CD14-positive monocyte (primary cell): ENCODE results near the gene NXPH2. TPM values are rescaled to one million over a fixed set of nuclear protein-coding genes. Genes with fewer than 3 reads are reported as not detected.

Experiments
- DNase-seq, 3 donors: peaks; one replicate each; pipeline ENCODE4 v3.0.0-alpha.2; 2011 to 2022
- H2AFZ ChIP-seq: 2 replicates; pipeline ENCODE4 v1.6.0; 2012; ENCODE audit warnings: mild to moderate bottlenecking, low read depth, low read length, inconsistent platforms; ENCODE audit not compliant: insufficient read depth, poor library complexity, severe bottlenecking
- H3K27ac ChIP-seq, 2 donors: 1 replicate in 1 of 2; 2 replicates in 1 of 2; pipeline ENCODE4 v1.5.1; 2012 to 2013; ENCODE audit warnings: low read length in 2 of 2, control low read depth in 1 of 2, inconsistent platforms in 1 of 2, low read depth in 1 of 2, mild to moderate bottlenecking in 1 of 2
- H3K27me3 ChIP-seq, 2 donors: one replicate each; pipeline versions ENCODE4 v1.6.0 to v1.6.1; 2011 to 2013; ENCODE audit warnings: low read length in 2 of 2; ENCODE audit not compliant: control insufficient read depth in 2 of 2, insufficient read depth in 2 of 2
- H3K36me3 ChIP-seq, 2 donors: replicated peaks in 1 of 2; 1 replicate in 1 of 2; 2 replicates in 1 of 2; pipeline versions ENCODE4 v1.5.1 to v1.6.1; 2012 to 2013; ENCODE audit warnings: low read length in 2 of 2, control low read depth in 1 of 2, inconsistent platforms in 1 of 2, mild to moderate bottlenecking in 1 of 2; ENCODE audit not compliant: insufficient read depth in 2 of 2, control insufficient read depth in 1 of 2
- H3K4me1 ChIP-seq, 2 donors: 1 replicate in 1 of 2; 2 replicates in 1 of 2; pipeline versions ENCODE4 v1.5.1 to v1.6.1; 2012 to 2013; ENCODE audit warnings: low read length in 2 of 2, control low read depth in 1 of 2, inconsistent platforms in 1 of 2, mild to moderate bottlenecking in 1 of 2, moderate library complexity in 1 of 2; ENCODE audit not compliant: insufficient read depth in 2 of 2, control insufficient read depth in 1 of 2
- H3K4me2 ChIP-seq: replicated peaks from 2 replicates; pipeline ENCODE3; 2012; ENCODE audit warnings: low read length, moderate library complexity, mild to moderate bottlenecking; ENCODE audit not compliant: poor library complexity, severe bottlenecking; ENCODE audit errors: extremely low read depth
- H3K4me3 ChIP-seq, 3 experiments: fragments of 200-600 bp in 1 of 3; sonication (generic) in 1 of 3; replicated peaks in 1 of 3; 1 replicate in 2 of 3; 2 replicates in 1 of 3; pipeline ENCODE4 v1.5.1; 2011 to 2013; ENCODE audit warnings: low read length in 3 of 3, mild to moderate bottlenecking in 3 of 3, control low read depth in 2 of 3, low read depth in 2 of 3, inconsistent platforms in 1 of 3, moderate library complexity in 1 of 3
- H3K79me2 ChIP-seq: 2 replicates; pipeline ENCODE4 v1.6.0; 2012; ENCODE audit warnings: mild to moderate bottlenecking, control low read depth, inconsistent platforms, low read length, moderate library complexity; ENCODE audit not compliant: insufficient read depth
- H3K9ac ChIP-seq: 2 replicates; pipeline ENCODE4 v1.6.0; 2017; ENCODE audit warnings: low read length, mild to moderate bottlenecking; ENCODE audit not compliant: insufficient read depth, poor library complexity, severe bottlenecking
- H3K9me3 ChIP-seq, 2 donors: replicated peaks in 1 of 2; 1 replicate in 1 of 2; 2 replicates in 1 of 2; pipeline versions ENCODE4 v1.5.1 to v1.6.1; 2012 to 2013; ENCODE audit warnings: low read length in 2 of 2, control low read depth in 1 of 2; ENCODE audit not compliant: control insufficient read depth in 1 of 2, insufficient read depth in 1 of 2
- H4K20me1 ChIP-seq: 2 replicates; pipeline ENCODE4 v1.6.0; 2012; ENCODE audit warnings: mild to moderate bottlenecking, low read length, control low read depth, moderate library complexity; ENCODE audit not compliant: insufficient read depth
- H3K27ac Mint-ChIP-seq, 7 donors: one replicate each; pipeline ENCODE4 v1.8.0; 2020; ENCODE audit warnings: mild to moderate bottlenecking in 7 of 7, mixed read lengths in 7 of 7, moderate library complexity in 6 of 7, inconsistent platforms in 2 of 7
- H3K27me3 Mint-ChIP-seq, 3 donors: one replicate each; pipeline ENCODE4 v1.8.0; 2021 to 2022; ENCODE audit warnings: low read depth in 3 of 3, mild to moderate bottlenecking in 3 of 3, mixed read lengths in 3 of 3, moderate library complexity in 3 of 3, inconsistent platforms in 1 of 3
- H3K36me3 Mint-ChIP-seq, 2 donors: one replicate each; pipeline ENCODE4 v1.8.0; 2020; ENCODE audit warnings: mixed read lengths in 2 of 2, inconsistent platforms in 1 of 2, mild to moderate bottlenecking in 1 of 2
- H3K4me1 Mint-ChIP-seq: one replicate; pipeline ENCODE4 v1.8.0; 2020; ENCODE audit warnings: mild to moderate bottlenecking, mixed read lengths
- H3K4me3 Mint-ChIP-seq, 2 donors: one replicate each; pipeline ENCODE4 v1.8.0; 2020; ENCODE audit warnings: mild to moderate bottlenecking in 2 of 2, mixed read lengths in 2 of 2, moderate library complexity in 1 of 2
- H3K9me3 Mint-ChIP-seq, 7 donors: one replicate each; pipeline ENCODE4 v1.8.0; 2020 to 2022; ENCODE audit warnings: mixed read lengths in 7 of 7, mild to moderate bottlenecking in 6 of 7, moderate library complexity in 6 of 7, inconsistent platforms in 2 of 7
- WGBS: methylation state at CpG from one replicate; pipeline ENCODE4 v1.1.5; 2013; ENCODE audit warnings: missing lambda C conversion rate; ENCODE audit not compliant: insufficient coverage; 5-methylcytosine and 5-hydroxymethylcytosine counted together
- intact Hi-C, 2 donors: fragments of 100-400 bp; cut with micrococcal nuclease; formaldehyde crosslinking; loops; one replicate each; pipeline versions ENCODE4 v1.15.0 to v1.15.1; 2023
- polyA plus RNA-seq, 3 donors: library from polyadenylated mRNA; depleted of rRNA in 1 of 3; unstranded in 2 of 3; stranded (reverse) in 1 of 3; fragments of 300-500 nt in 2 of 3; fragments of >200 nt in 1 of 3; fragmentation: Illumina TruSeq in 2 of 3; gene quantifications; 1 replicate in 2 of 3; 2 replicates in 1 of 3; pipeline ENCODE4 v1.2.3, GENCODE V29; 2012 to 2021
- TF ChIP-seq, protein P1 (sequence below): fragments of 200-600 bp; IDR thresholded peaks from one replicate; pipeline ENCODE4 v1.8.0; 2022; ENCODE audit warnings: antibody characterized with exemption, mild to moderate bottlenecking

Gene NXPH2
- polyA plus RNA-seq, 3 donors: not detected

DNA sequence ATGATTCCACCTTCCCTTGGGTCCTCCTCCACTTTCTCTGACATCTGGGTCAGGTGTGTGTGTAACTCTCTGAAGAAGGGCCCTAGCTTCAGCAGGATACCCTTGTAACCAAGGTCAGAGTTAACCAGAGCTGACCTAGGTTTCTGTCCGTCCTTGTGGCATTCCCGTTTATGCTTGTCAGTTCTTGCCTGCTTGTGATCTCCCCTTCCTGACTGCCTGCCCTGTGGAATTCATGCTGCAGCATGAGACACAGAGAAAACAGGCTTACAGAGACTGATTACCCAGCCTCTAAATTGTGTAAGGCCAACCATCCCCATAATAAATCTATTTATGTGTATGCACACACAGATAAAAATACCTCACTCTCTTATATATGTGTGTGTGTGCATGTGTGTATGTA is 22.8 kb downstream of the NXPH2 start:
- Histone ChIP-seq H4K20me1 (no peaks in the 10 kb centered on the region), H3K36me3 (no peaks in the 10 kb centered on the region), H3K4me1 (no peaks in the 10 kb centered on the region), H2AFZ (no peak overlapping the region), H3K4me3 (no peak overlapping the region), H3K27me3 (no peaks in the 10 kb centered on the region), H3K27ac (no peak overlapping the region), H3K9ac (no peak overlapping the region), H3K4me2 (no peak overlapping the region), H3K79me2 (no peaks in the 10 kb centered on the region), H3K9me3 (no peaks in the 10 kb centered on the region)
- WGBS: 85% methylated on average over 2 of the region's 2 CpGs
- peaks cover 0 to 2% (median 0%) of the 10 kb centered on the region in 3 donors for H3K27me3 Mint-ChIP-seq
- H3K27ac Mint-ChIP-seq: no peak overlapping the region
- no peaks in the 10 kb centered on the region for H3K36me3 Mint-ChIP-seq
- no peaks in the 10 kb centered on the region for H3K4me1 Mint-ChIP-seq
- TF ChIP-seq, protein P1, sequence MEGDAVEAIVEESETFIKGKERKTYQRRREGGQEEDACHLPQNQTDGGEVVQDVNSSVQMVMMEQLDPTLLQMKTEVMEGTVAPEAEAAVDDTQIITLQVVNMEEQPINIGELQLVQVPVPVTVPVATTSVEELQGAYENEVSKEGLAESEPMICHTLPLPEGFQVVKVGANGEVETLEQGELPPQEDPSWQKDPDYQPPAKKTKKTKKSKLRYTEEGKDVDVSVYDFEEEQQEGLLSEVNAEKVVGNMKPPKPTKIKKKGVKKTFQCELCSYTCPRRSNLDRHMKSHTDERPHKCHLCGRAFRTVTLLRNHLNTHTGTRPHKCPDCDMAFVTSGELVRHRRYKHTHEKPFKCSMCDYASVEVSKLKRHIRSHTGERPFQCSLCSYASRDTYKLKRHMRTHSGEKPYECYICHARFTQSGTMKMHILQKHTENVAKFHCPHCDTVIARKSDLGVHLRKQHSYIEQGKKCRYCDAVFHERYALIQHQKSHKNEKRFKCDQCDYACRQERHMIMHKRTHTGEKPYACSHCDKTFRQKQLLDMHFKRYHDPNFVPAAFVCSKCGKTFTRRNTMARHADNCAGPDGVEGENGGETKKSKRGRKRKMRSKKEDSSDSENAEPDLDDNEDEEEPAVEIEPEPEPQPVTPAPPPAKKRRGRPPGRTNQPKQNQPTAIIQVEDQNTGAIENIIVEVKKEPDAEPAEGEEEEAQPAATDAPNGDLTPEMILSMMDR: no peak
- intact Hi-C loops: no loop called here
- DNase-seq: no peak
- H3K4me3 Mint-ChIP-seq: no peak overlapping the region
- H3K9me3 Mint-ChIP-seq: peaks cover 0 to 9% (median 2%) of the 10 kb centered on the region in 7 donors

DNA sequence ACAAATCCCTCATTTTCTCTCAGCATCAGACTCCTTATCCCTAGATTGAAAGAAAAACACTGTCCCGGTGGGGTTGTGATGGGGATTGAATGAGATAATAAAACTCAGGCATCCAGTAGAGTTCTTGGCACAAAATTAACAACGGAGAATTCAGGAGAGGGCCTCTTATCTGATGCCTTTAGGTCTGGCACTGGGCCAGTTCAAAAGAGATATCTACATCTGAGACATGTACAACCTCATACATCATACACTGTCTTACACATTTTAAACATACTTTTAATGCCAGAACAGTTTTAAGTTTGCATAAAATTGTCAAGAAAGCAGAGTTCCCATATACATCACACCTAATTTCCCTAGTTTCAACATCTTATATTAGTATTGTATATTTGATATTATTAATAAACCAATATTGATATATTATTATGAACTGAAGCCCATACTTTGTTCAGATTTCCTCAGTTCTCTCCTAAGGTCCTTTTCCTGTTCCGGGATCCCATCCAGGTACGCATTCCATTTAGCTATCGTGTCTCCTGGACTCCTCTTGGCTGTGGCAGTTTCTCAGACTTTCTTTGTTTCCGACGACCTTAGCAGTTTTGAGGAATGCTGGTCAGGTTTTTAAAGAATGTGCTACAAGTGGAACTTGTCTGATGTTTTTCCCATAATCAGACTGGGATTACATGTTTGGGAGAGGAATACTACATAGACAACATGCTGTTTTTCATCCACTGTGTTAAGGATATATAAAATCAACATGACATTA is 27.8 kb downstream of the NXPH2 start:
- H3K4me1 ChIP-seq: no peaks in the 10 kb centered on the region
- H3K27me3 ChIP-seq: no peaks in the 10 kb centered on the region
- DNase-seq: no peak
- H3K9me3 ChIP-seq: peaks cover 0 to 5% of the 10 kb centered on the region in 2 donors
- no peak overlapping the region for H3K4me3 ChIP-seq
- no peak overlapping the region for H3K27ac ChIP-seq
- H3K36me3 ChIP-seq: no peaks in the 10 kb centered on the region
- no peak overlapping the region for H3K9ac ChIP-seq
- peaks cover 0 to 2% (median 2%) of the 10 kb centered on the region in 3 donors for H3K27me3 Mint-ChIP-seq
- no peak overlapping the region for H3K27ac Mint-ChIP-seq
- no peaks in the 10 kb centered on the region for H3K4me1 Mint-ChIP-seq
- no peaks in the 10 kb centered on the region for H4K20me1 ChIP-seq
- TF ChIP-seq, protein P1: no peak
- intact Hi-C loops: no loop called here
- no peak overlapping the region for H3K4me3 Mint-ChIP-seq
- 80% methylated on average over 2 of the region's 7 CpGs for WGBS
- H2AFZ ChIP-seq: no peak overlapping the region
- no peaks in the 10 kb centered on the region for H3K36me3 Mint-ChIP-seq
- H3K9me3 Mint-ChIP-seq: peaks cover 0 to 6% (median 5%) of the 10 kb centered on the region in 7 donors
- H3K79me2 ChIP-seq: no peaks in the 10 kb centered on the region
- no peak overlapping the region for H3K4me2 ChIP-seq
